Subcutaneous abdominal adipose tissue (tissue), 5 donors: ENCODE data around the gene VKORC1.

Experiments
- H3K27ac ChIP-seq: one replicate; pipeline ENCODE4 v1.7.0; 2013; ENCODE audit warnings: low read depth, mild to moderate bottlenecking, inconsistent platforms, low read length, moderate library complexity
- H3K27me3 ChIP-seq, 5 donors: one replicate each; pipeline ENCODE4 v1.7.0; 2013; ENCODE audit warnings: low read length in 5 of 5, inconsistent platforms in 1 of 5; ENCODE audit not compliant: control insufficient read depth in 5 of 5, insufficient read depth in 4 of 5
- H3K36me3 ChIP-seq, 5 donors: one replicate each; pipeline ENCODE4 v1.7.0; 2013; ENCODE audit warnings: low read length in 5 of 5; ENCODE audit not compliant: control insufficient read depth in 5 of 5, insufficient read depth in 5 of 5
- H3K4me1 ChIP-seq, 5 donors: one replicate each; pipeline ENCODE4 v1.7.0; 2013; ENCODE audit warnings: low read length in 5 of 5, mild to moderate bottlenecking in 3 of 5, moderate library complexity in 1 of 5; ENCODE audit not compliant: control insufficient read depth in 5 of 5, insufficient read depth in 5 of 5
- H3K4me3 ChIP-seq, 5 donors: one replicate each; pipeline ENCODE4 v1.7.0; 2013; ENCODE audit warnings: low read length in 5 of 5, low read depth in 1 of 5
- H3K9ac ChIP-seq, 5 donors: one replicate each; pipeline ENCODE4 v1.7.0; 2013; ENCODE audit warnings: low read length in 5 of 5, mild to moderate bottlenecking in 4 of 5, moderate library complexity in 3 of 5
- H3K9me3 ChIP-seq, 5 donors: one replicate each; pipeline ENCODE4 v1.7.0; 2013; ENCODE audit warnings: low read length in 5 of 5; ENCODE audit not compliant: control insufficient read depth in 5 of 5
- donor health status: healthy.
- donor health status: healthy.
- donor health status: healthy.
- donor health status: healthy.
- donor health status: healthy.

VKORC1 gene

GRCh38 chr16:31083081-31083480 is 11.5 kb downstream of the VKORC1 start:
- Histone ChIP-seq H3K27me3 (no peaks in the 10 kb centered on the region), H3K4me1 (peaks cover 2 to 13% (median 10%) of the 10 kb centered on the region in 5 donors), H3K36me3 (peaks cover 0 to 88% (median 75%) of the 10 kb centered on the region in 5 donors), H3K9me3 (no peaks in the 10 kb centered on the region), H3K4me3 (no peak overlapping the region), H3K9ac (no peak overlapping the region), H3K27ac (no peak overlapping the region)

DNA sequence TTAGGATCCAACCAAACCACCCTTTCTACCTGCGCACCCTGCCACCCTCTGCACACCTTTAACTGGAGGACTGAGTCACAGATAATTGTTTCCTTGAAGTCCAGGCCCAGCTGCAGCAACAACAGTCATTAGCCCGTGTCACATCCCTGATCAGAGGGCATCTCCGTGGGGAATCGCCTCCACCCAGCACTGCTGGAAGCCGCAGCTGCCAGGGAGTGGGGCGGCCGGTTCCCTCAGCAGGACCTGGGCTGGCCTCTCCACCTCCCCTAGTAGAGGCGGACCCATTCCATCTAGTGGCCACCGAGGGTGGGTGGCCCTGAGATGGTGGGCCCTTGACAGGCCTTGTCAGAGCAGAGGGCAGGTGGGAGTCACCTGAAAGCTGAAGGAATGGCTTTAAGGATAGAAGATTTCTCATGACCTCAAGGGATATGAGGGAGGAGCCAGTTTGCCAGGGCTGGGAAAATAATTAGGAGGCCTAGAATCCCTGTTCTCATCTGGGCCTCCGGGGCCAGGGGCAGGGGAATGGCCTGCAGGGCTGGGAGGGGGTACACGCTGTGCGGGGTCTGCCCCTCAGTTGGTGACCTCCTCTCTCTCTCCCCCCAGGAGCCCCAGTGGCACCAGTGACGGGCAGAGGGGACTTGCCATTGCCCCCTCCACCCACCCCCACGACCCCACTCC is 12.1 kb downstream of the VKORC1 start:
- Histone ChIP-seq H3K9me3 (no peaks in the 10 kb centered on the region), H3K9ac (peak overlapping the region in 1 of 5 donors; percentile 29), H3K36me3 (peaks cover 0 to 89% (median 77%) of the 10 kb centered on the region in 5 donors), H3K4me1 (peaks cover 2 to 13% (median 10%) of the 10 kb centered on the region in 5 donors), H3K27me3 (no peaks in the 10 kb centered on the region), H3K27ac (no peak overlapping the region), H3K4me3 (no peak overlapping the region)

GRCh38 chr16:31081428-31082351 is 12.9 kb downstream of the VKORC1 start:
- Histone ChIP-seq H3K9ac (peak overlapping the region in 1 of 5 donors; percentile 29), H3K4me1 (peaks cover 2 to 13% (median 10%) of the 10 kb centered on the region in 5 donors), H3K36me3 (peaks cover 0 to 90% (median 78%) of the 10 kb centered on the region in 5 donors), H3K9me3 (no peaks in the 10 kb centered on the region), H3K4me3 (no peak overlapping the region), H3K27ac (no peak overlapping the region), H3K27me3 (no peaks in the 10 kb centered on the region)

DNA sequence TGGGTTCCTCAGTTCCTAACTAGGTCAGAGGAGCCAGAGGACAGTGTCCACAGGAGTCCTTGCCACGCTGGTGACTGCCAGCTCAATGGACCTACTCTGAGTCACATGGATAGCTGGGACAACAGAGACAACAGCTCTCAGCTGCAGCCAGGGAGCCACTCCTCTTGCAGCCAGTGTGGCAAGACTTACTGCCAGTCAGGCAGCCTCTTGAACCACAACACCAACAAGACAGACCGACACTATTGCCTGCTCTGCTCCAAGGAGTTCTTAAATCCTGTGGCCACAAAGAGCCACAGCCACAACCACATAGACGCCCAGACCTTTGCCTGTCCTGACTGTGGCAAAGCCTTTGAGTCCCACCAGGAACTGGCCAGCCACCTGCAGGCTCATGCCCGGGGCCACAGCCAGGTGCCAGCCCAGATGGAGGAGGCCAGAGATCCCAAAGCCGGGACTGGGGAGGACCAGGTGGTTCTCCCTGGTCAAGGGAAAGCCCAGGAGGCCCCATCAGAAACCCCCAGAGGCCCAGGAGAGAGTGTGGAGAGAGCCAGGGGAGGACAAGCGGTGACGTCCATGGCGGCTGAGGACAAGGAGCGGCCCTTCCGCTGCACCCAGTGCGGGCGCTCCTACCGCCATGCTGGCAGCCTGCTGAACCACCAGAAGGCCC is 13.7 kb downstream of the VKORC1 start:
- H3K36me3 ChIP-seq: peaks cover 0 to 91% (median 83%) of the 10 kb centered on the region in 5 donors
- no peaks in the 10 kb centered on the region for H3K9me3 ChIP-seq
- H3K4me3 ChIP-seq: no peak overlapping the region
- peaks cover 2 to 13% (median 10%) of the 10 kb centered on the region in 5 donors for H3K4me1 ChIP-seq
- H3K9ac ChIP-seq: no peak overlapping the region
- no peaks in the 10 kb centered on the region for H3K27me3 ChIP-seq
- no peak overlapping the region for H3K27ac ChIP-seq

DNA sequence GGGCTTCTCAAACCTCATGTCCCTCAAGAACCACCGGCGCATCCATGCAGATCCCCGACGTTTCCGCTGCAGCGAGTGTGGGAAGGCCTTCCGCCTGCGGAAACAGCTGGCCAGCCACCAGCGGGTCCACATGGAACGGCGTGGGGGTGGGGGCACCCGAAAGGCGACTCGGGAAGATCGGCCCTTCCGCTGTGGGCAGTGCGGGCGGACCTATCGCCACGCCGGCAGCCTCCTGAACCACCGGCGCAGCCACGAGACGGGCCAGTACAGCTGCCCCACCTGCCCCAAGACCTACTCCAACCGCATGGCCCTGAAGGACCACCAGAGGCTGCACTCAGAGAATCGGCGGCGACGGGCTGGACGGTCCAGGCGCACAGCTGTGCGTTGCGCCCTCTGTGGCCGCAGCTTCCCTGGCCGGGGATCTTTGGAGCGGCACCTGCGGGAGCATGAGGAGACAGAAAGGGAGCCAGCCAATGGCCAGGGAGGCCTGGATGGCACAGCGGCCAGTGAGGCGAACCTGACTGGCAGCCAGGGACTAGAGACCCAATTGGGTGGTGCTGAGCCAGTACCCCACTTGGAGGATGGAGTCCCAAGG is 14.5 kb downstream of the VKORC1 start:
- H3K27me3 ChIP-seq: no peaks in the 10 kb centered on the region
- no peak overlapping the region for H3K9ac ChIP-seq
- H3K36me3 ChIP-seq: peaks cover 0 to 85% (median 80%) of the 10 kb centered on the region in 5 donors
- no peaks in the 10 kb centered on the region for H3K9me3 ChIP-seq
- no peak overlapping the region for H3K4me3 ChIP-seq
- H3K4me1 ChIP-seq: peaks cover 2 to 17% (median 15%) of the 10 kb centered on the region in 5 donors
- no peak overlapping the region for H3K27ac ChIP-seq

- Histone ChIP-seq H3K27ac (no peak overlapping the region), H3K27me3 (no peaks in the 10 kb centered on the region), H3K4me1 (peaks cover 2 to 24% (median 21%) of the 10 kb centered on the region in 5 donors), H3K9ac (no peak overlapping the region), H3K9me3 (no peaks in the 10 kb centered on the region), H3K36me3 (peaks cover 0 to 78% (median 73%) of the 10 kb centered on the region in 5 donors), H3K4me3 (no peak overlapping the region)
Measured at GRCh38 chr16:31079342-31079944, 15.2 kb downstream of the VKORC1 start.

DNA sequence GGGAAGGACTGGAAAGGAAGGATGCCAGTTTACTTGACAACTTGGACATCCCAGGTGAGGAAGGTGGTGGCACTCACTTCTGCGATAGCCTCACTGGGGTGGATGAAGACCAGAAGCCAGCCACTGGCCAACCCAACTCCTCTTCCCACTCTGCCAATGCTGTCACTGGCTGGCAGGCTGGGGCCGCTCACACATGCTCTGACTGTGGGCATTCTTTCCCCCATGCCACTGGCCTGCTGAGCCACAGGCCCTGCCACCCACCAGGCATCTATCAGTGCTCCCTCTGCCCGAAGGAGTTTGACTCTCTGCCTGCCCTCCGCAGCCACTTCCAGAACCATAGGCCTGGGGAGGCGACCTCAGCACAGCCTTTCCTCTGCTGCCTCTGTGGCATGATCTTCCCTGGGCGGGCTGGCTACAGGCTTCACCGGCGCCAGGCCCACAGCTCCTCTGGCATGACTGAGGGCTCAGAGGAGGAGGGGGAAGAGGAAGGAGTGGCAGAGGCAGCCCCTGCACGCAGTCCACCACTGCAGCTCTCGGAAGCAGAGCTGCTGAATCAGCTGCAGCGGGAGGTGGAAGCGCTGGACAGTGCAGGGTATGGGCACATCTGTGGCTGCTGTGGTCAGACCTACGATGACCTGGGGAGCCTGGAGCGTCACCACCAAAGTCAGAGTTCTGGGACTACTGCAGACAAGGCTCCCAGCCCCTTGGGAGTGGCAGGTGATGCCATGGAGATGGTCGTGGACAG is 15.8 kb downstream of the VKORC1 start:
- no peak overlapping the region for H3K9ac ChIP-seq
- H3K27ac ChIP-seq: no peak overlapping the region
- peaks cover 0 to 71% (median 69%) of the 10 kb centered on the region in 5 donors for H3K36me3 ChIP-seq
- H3K4me3 ChIP-seq: no peak overlapping the region
- peaks cover 2 to 28% (median 21%) of the 10 kb centered on the region in 5 donors for H3K4me1 ChIP-seq
- no peaks in the 10 kb centered on the region for H3K27me3 ChIP-seq
- H3K9me3 ChIP-seq: no peaks in the 10 kb centered on the region

DNA sequence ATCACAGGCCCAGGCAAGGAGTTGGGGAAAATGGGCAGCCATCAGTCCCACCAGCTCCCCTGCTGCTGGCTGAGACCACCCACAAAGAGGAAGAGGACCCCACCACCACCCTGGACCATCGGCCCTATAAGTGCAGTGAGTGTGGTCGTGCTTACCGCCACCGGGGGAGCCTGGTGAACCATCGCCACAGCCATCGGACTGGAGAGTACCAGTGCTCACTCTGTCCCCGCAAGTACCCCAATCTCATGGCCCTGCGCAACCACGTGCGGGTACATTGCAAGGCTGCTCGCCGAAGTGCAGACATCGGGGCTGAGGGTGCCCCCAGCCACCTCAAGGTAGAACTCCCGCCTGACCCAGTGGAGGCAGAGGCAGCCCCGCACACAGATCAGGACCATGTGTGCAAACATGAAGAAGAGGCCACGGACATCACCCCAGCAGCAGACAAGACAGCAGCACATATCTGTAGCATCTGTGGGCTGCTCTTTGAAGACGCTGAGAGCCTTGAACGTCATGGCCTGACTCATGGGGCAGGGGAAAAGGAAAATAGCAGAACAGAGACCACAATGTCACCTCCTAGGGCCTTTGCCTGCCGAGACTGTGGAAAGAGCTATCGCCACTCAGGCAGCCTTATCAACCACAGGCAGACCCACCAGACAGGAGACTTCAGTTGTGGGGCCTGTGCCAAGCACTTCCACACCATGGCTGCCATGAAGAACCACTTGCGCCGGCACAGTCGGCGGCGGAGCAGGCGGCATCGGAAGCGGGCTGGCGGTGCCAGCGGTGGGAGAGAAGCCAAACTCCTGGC is 16.8 kb downstream of the VKORC1 start:
- H3K9ac ChIP-seq: no peak overlapping the region
- H3K27me3 ChIP-seq: no peaks in the 10 kb centered on the region
- H3K36me3 ChIP-seq: peaks cover 0 to 63% (median 62%) of the 10 kb centered on the region in 5 donors
- peaks cover 2 to 32% (median 24%) of the 10 kb centered on the region in 5 donors for H3K4me1 ChIP-seq
- H3K27ac ChIP-seq: no peak overlapping the region
- H3K4me3 ChIP-seq: no peak overlapping the region
- H3K9me3 ChIP-seq: no peaks in the 10 kb centered on the region
